CD4-positive, alpha-beta memory T cell (primary cell): ENCODE measurements around the gene ARHGEF37. TPM values are rescaled to one million over a fixed set of nuclear protein-coding genes. Genes with fewer than 3 reads are reported as not detected.

Experiments
- CTCF ChIA-PET: fragments of 350-600 bp; sonication (Branson Sonifier 250); formaldehyde crosslinking; loops from one replicate; lab custom pipeline; 2021; ENCODE audit warnings: inconsistent platforms; ENCODE audit not compliant: partially characterized antibody; lab: Charles Lee
- POLR2A ChIA-PET: fragments of 350-600 bp; sonication (Branson Sonifier 250); formaldehyde crosslinking; loops from one replicate; lab custom pipeline; 2021; ENCODE audit not compliant: partially characterized antibody; lab: Charles Lee
- DNase-seq, 5 donors: peaks; one replicate each; pipeline versions ENCODE4 v3.0.0 to v3.0.0-alpha.2; 2020 to 2022; ENCODE audit warnings: mixed read lengths in 1 of 5
- H3K27ac ChIP-seq: one replicate; pipeline ENCODE4 v1.7.0; 2013; ENCODE audit warnings: low read depth, low read length
- H3K27me3 ChIP-seq: 2 replicates; pipeline ENCODE4 v1.7.0; 2013; ENCODE audit warnings: mild to moderate bottlenecking, low read length, moderate library complexity; ENCODE audit not compliant: insufficient read depth
- H3K36me3 ChIP-seq: 2 replicates; pipeline ENCODE4 v1.7.0; 2013; ENCODE audit warnings: mild to moderate bottlenecking, low read length, moderate library complexity; ENCODE audit not compliant: insufficient read depth
- H3K4me1 ChIP-seq: 2 replicates; pipeline ENCODE4 v1.7.0; 2013; ENCODE audit warnings: mild to moderate bottlenecking, low read length, moderate library complexity; ENCODE audit not compliant: insufficient read depth
- H3K4me3 ChIP-seq, 2 donors: one replicate each; pipeline ENCODE4 v1.7.0; 2013; ENCODE audit warnings: low read length in 2 of 2, mild to moderate bottlenecking in 1 of 2
- H3K9me3 ChIP-seq, 2 donors: one replicate each; pipeline ENCODE4 v1.7.0; 2013; ENCODE audit warnings: low read length in 2 of 2, control low read depth in 1 of 2; ENCODE audit not compliant: control insufficient read depth in 1 of 2
- H3K27ac Mint-ChIP-seq, 7 donors: one replicate each; pipeline ENCODE4 v1.8.0; 2020 to 2021; ENCODE audit warnings: mixed read lengths in 7 of 7, mild to moderate bottlenecking in 6 of 7, inconsistent platforms in 3 of 7, moderate library complexity in 3 of 7
- H3K27me3 Mint-ChIP-seq, 2 donors: one replicate each; pipeline ENCODE4 v1.8.0; 2020 to 2021; ENCODE audit warnings: mixed read lengths in 2 of 2
- H3K36me3 Mint-ChIP-seq, 2 donors: one replicate each; pipeline ENCODE4 v1.8.0; 2020 to 2021; ENCODE audit warnings: mixed read lengths in 2 of 2, inconsistent platforms in 1 of 2, mild to moderate bottlenecking in 1 of 2
- H3K4me1 Mint-ChIP-seq, 4 donors: one replicate each; pipeline ENCODE4 v1.8.0; 2020 to 2021; ENCODE audit warnings: mixed read lengths in 4 of 4, mild to moderate bottlenecking in 1 of 4
- H3K4me3 Mint-ChIP-seq, 8 donors: one replicate each; pipeline ENCODE4 v1.8.0; 2020 to 2021; ENCODE audit warnings: mixed read lengths in 8 of 8, mild to moderate bottlenecking in 7 of 8, moderate library complexity in 6 of 8, inconsistent platforms in 3 of 8
- H3K9me3 Mint-ChIP-seq, 8 donors: one replicate each; pipeline ENCODE4 v1.8.0; 2020 to 2021; ENCODE audit warnings: mixed read lengths in 8 of 8, mild to moderate bottlenecking in 5 of 8, inconsistent platforms in 3 of 8, moderate library complexity in 1 of 8
- intact Hi-C: fragments of 100-400 bp; cut with micrococcal nuclease; formaldehyde crosslinking; loops from one replicate; pipeline ENCODE4 v1.15.1; 2023
- polyA plus RNA-seq, 2 donors: library from polyadenylated mRNA; unstranded; fragments of 300-500 nt; fragmentation: Illumina TruSeq; gene quantifications; one replicate each; pipeline ENCODE4 v1.2.3, GENCODE V29; 2021
- total RNA-seq, 2 experiments: library from RNA; stranded (reverse); gene quantifications; one replicate each; pipeline ENCODE4 v1.2.3, GENCODE V29; 2021

ARHGEF37 gene
- total and polyA plus RNA-seq, 4 experiments from 2014 or later, result 0.96 to 1.3 TPM; not detected in 2

DNA sequence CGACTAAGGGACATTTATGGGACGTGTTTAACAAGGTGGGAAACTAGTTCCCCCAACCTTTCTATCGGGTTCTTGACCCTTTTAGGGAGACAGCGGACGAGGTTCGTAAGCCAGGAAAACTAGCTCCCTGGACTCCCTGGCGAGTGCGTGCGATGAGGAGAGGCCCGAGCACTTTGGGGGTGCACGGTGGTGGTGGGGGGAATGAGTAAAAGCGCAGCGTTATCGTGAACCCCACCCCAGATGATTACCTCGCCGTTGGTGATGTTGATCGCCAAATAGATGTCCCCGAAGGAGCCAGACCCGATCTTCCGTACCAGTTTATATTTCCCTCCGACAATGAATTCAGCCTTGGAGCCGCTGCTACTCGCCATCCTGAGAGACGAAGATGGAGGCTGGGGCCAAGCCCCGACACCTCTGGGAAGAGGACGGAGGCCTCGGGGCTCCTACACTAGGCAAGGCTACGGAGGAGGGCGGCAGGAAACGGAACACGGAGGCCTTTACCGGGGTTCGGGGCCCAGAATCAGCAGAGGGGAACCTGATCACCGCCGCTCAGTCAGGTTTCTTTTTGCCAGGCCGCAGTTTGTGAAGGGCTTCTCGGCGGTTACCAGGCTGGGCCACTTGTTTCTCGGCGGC is 30.6 kb upstream of the ARHGEF37 start:
- Histone ChIP-seq H3K9me3 (no peaks in the 10 kb centered on the region), H3K27me3 (no peaks in the 10 kb centered on the region), H3K4me3 (peak overlapping the region; percentile 83 to 94), H3K27ac (peak overlapping the region; percentile 97), H3K36me3 (peaks cover 5% of the 10 kb centered on the region), H3K4me1 (peaks cover 42% of the 10 kb centered on the region)
- Mint-ChIP-seq H3K36me3 (peaks cover 30 to 53% of the 10 kb centered on the region in 2 donors), H3K4me1 (peaks cover 19 to 59% (median 31%) of the 10 kb centered on the region in 4 donors), H3K4me3 (peak overlapping the region; percentile 94 to 99 (median 98)), H3K27ac (peak overlapping the region; percentile 95 to 100 (median 98)), H3K9me3 (peaks cover 0 to 2% (median 0%) of the 10 kb centered on the region in 8 donors), H3K27me3 (no peaks in the 10 kb centered on the region)
- intact Hi-C loops, result loop anchor here (1.0 to 5.0 kb wide), 6 partner anchors 38 to 1167 kb away; partner anchors contain the start of genes FBXO38, HMGXB3 and TIGD6
- ChIA-PET POLR2A (interaction anchor here (0.6 to 4.0 kb wide), 27 partner anchors 7 to 1707 kb away, joined by 3 to 23 read pairs (median 4); partner anchors contain the start of genes ARHGEF37, GRPEL2, HMGXB3 and PCYOX1L), CTCF (interaction anchor here (0.7 to 3.7 kb wide), 11 partner anchors 11 to 206 kb away, joined by 3 to 51 read pairs (median 7); partner anchors contain the start of genes GRPEL2 and PCYOX1L)
- no peak for DNase-seq

DNA sequence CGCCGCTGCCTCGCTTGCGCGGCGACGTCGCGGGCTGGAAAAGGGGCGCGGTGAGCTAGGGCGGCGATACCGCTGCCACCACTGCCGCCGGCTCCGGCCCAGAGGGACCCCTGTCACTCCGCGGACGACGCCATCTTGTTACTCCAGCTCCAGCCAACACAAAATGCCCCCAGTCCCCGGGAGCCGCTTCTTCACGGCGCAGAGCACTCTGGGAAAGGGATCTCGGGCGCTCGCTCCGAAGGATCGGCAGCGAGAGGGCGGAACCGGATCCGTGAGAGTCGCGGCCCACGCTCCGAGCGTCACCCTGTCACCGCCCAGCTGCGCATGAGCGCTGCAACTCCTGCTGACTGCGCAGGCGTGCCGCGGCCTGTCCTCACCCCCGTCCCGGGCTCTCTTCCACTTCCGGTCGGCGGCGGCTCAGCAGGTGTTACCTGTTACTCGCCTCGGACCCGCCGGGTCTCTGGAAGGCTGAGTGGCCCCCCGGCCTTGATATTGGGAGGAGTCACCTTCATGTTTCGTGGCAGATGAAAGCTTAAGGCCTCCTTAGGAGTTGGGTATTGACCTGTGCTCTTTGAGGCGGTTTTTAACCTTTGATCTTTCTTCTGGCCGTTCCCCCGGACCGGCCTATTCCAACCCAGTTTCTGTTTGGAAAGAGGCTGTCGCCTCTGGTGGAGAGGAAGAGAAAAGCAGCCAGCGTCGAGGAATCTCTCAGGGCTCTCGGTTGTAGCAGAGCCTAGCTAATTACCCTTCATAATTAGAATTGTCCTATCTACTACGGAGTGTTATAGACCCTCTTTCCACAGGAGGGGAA is 29.9 kb upstream of the ARHGEF37 start, which contains the start of gene CSNK1A1:
Gene CSNK1A1, minus strand, starts transcription at position 213 of the 811 bp plus-strand sequence. CDS start 475 bp downstream, outside the sequence.
- Mint-ChIP-seq H3K4me1 (peaks cover 18 to 52% (median 27%) of the 10 kb centered on the region in 4 donors), H3K36me3 (peaks cover 25 to 47% of the 10 kb centered on the region in 2 donors), H3K27ac (peak within 1 kb of the TSS; percentile 95 to 100 (median 98)), H3K27me3 (no peaks in the 10 kb centered on the region), H3K4me3 (peak within 1 kb of the TSS; percentile 94 to 99 (median 98)), H3K9me3 (peaks cover 0 to 2% (median 0%) of the 10 kb centered on the region in 8 donors)
- Histone ChIP-seq H3K27me3 (no peaks in the 10 kb centered on the region), H3K4me3 (peak within 1 kb of the TSS; percentile 88 to 94), H3K27ac (peak within 1 kb of the TSS; percentile 97), H3K4me1 (peaks cover 37% of the 10 kb centered on the region), H3K36me3 (peaks cover 5% of the 10 kb centered on the region), H3K9me3 (no peaks in the 10 kb centered on the region)
- POLR2A ChIA-PET, result interaction anchor here (0.6 to 4.0 kb wide), 29 partner anchors 8 to 1169 kb away, joined by 3 to 23 read pairs (median 4); partner anchors contain the start of genes ARHGEF37, GRPEL2, HMGXB3 and PCYOX1L
- intact Hi-C loops, result loop anchor here (1.0 to 5.0 kb wide), 6 partner anchors 39 to 1168 kb away; partner anchors contain the start of genes FBXO38, HMGXB3 and TIGD6
- CTCF ChIA-PET, result interaction anchor here (0.6 to 3.7 kb wide), 16 partner anchors 11 to 1522 kb away, joined by 3 to 51 read pairs (median 6); partner anchors contain the start of genes GRPEL2 and PCYOX1L
- peak; percentile 98 to 99 (median 99) for DNase-seq

DNA sequence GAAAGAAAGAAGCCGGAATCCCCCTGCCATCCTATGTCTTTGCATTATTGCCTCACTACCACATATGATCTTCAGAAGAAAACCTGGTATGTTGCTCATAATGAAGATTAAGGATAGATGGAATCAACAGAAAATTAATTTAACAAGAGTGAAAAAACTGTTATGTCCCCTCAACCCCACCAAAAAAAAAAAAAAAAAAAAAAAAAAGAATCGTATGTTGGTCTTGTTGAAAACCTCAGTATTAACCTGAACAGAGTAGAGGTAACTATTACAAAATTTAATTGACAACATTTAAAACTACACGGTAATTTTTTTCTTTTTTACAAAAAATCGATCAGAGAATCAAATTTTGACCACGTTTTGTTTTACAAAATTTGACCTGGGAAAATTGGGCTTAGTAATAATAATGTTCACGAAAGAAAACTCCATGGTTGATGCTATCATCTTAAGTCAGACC is 29.2 kb upstream of the ARHGEF37 start:
- H3K36me3 ChIP-seq, result peaks cover under 1% of the 10 kb centered on the region
- intact Hi-C loops, result loop anchor here (5.0 kb wide), 2 partner anchors 40 to 310 kb away; no protein-coding TSS in a partner anchor
- H3K4me1 ChIP-seq, result peaks cover 31% of the 10 kb centered on the region
- H3K4me3 ChIP-seq, result peak overlapping the region; percentile 88 to 94
- H3K27ac ChIP-seq, result peak overlapping the region; percentile 97
- no peaks in the 10 kb centered on the region for H3K27me3 ChIP-seq
- ChIA-PET CTCF (interaction anchor here (0.6 to 3.7 kb wide), 15 partner anchors 10 to 1521 kb away, joined by 3 to 51 read pairs (median 7); partner anchors contain the start of genes GRPEL2 and PCYOX1L), POLR2A (interaction anchor here (0.6 to 4.0 kb wide), 24 partner anchors 9 to 1169 kb away, joined by 3 to 23 read pairs (median 4); partner anchors contain the start of genes ARHGEF37, GRPEL2, HMGXB3 and PCYOX1L)
- H3K27me3 Mint-ChIP-seq, result no peaks in the 10 kb centered on the region
- DNase-seq, result no peak
- H3K27ac Mint-ChIP-seq, result peak overlapping the region; percentile 95 to 100 (median 98)
- no peaks in the 10 kb centered on the region for H3K9me3 ChIP-seq
- peaks cover 0 to 2% (median 0%) of the 10 kb centered on the region in 8 donors for H3K9me3 Mint-ChIP-seq
- peaks cover 19 to 41% of the 10 kb centered on the region in 2 donors for H3K36me3 Mint-ChIP-seq
- H3K4me1 Mint-ChIP-seq, result peaks cover 14 to 45% (median 23%) of the 10 kb centered on the region in 4 donors
- peak overlapping the region; percentile 94 to 99 (median 98) for H3K4me3 Mint-ChIP-seq

DNA sequence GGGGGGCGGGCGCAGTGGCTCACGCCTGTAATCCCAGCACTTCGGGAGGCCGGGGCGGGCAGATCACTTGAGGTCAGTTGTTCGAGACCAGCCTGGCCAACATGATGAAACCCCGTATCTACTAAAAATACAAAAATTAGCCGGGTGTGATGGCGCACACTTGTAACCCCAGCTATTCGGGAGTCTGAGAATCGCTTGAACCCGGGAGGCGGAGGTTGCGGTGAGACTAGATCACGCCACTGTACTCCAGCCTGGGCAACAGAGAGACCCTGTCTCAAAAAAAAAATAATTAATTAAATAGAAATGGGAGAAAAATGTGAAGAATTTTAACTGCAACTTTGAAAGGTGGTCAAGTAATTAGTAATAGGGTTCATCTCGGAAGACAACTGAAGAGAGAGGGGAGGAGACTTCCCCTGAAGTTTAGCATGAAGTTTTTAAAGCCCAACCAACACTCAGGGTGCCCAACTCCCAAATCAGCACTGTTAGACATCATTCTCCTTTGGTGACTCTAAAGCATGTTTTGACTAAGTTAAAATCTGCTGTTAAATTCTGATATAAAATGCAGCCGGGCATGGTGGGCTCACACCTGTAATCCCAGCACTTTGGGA is 28.6 kb upstream of the ARHGEF37 start:
- peaks cover 25% of the 10 kb centered on the region for H3K4me1 ChIP-seq
- H3K4me1 Mint-ChIP-seq, result peaks cover 10 to 40% (median 17%) of the 10 kb centered on the region in 4 donors
- H3K4me3 Mint-ChIP-seq, result peak overlapping the region in 2 of 8 donors; percentile 10 to 33
- H3K27ac ChIP-seq, result no peak overlapping the region
- H3K9me3 Mint-ChIP-seq, result peaks cover 0 to 2% (median 0%) of the 10 kb centered on the region in 8 donors
- no peaks in the 10 kb centered on the region for H3K9me3 ChIP-seq
- peak overlapping the region in 2 of 7 donors; percentile 41 to 56 for H3K27ac Mint-ChIP-seq
- DNase-seq, result no peak
- no peaks in the 10 kb centered on the region for H3K27me3 ChIP-seq
- intact Hi-C loops, result loop anchor here (5.0 kb wide), 2 partner anchors 40 to 310 kb away; no protein-coding TSS in a partner anchor
- peaks cover 13 to 35% of the 10 kb centered on the region in 2 donors for H3K36me3 Mint-ChIP-seq
- no peaks in the 10 kb centered on the region for H3K27me3 Mint-ChIP-seq
- no peak overlapping the region for H3K4me3 ChIP-seq
- no peaks in the 10 kb centered on the region for H3K36me3 ChIP-seq
- ChIA-PET POLR2A (interaction anchor here (1.7 to 4.0 kb wide), 3 partner anchors 34 to 195 kb away, joined by 5 to 20 read pairs (median 6); partner anchors contain the start of gene PCYOX1L), CTCF (interaction anchor here (1.2 to 3.7 kb wide), 5 partner anchors 9 to 195 kb away, joined by 6 to 51 read pairs (median 8); partner anchors contain the start of gene PCYOX1L)

DNA sequence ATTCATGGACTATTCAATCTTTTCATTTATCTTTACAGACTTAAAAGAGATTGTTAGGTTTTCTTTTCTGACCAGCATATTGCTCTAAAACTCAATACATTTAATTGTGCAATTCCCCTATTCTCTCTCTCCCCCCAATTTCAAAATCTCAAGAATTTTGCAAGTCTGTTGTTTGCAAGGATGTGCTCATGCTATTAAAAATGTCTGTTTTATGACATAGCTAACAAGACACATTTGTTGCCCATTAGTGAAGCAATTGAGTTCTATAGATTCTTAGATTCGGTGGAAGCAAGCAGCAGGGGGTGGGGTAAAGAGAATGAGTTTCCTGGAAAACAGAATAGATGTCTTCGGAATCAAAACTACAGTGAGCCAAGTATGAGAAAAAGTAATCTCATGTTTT is 21.6 kb upstream of the ARHGEF37 start:
- Mint-ChIP-seq H3K4me3 (no peak overlapping the region), H3K9me3 (no peaks in the 10 kb centered on the region), H3K4me1 (peaks cover 8 to 16% (median 10%) of the 10 kb centered on the region in 4 donors), H3K36me3 (no peaks in the 10 kb centered on the region), H3K27ac (no peak overlapping the region), H3K27me3 (no peaks in the 10 kb centered on the region)
- intact Hi-C loops, result loop anchor here (10.0 kb wide), 1 partner anchor 415 kb away; the partner anchor contains the start of gene ABLIM3
- Histone ChIP-seq H3K4me1 (peaks cover 8% of the 10 kb centered on the region), H3K27me3 (no peaks in the 10 kb centered on the region), H3K9me3 (no peaks in the 10 kb centered on the region), H3K36me3 (no peaks in the 10 kb centered on the region), H3K4me3 (no peak overlapping the region), H3K27ac (no peak overlapping the region)
- POLR2A ChIA-PET, result no interaction called here
- no peak for DNase-seq
- CTCF ChIA-PET, result interaction anchor here (1.9 to 5.8 kb wide), 3 partner anchors 114 to 125 kb away, joined by 6 to 49 read pairs (median 34); no protein-coding TSS in a partner anchor

DNA sequence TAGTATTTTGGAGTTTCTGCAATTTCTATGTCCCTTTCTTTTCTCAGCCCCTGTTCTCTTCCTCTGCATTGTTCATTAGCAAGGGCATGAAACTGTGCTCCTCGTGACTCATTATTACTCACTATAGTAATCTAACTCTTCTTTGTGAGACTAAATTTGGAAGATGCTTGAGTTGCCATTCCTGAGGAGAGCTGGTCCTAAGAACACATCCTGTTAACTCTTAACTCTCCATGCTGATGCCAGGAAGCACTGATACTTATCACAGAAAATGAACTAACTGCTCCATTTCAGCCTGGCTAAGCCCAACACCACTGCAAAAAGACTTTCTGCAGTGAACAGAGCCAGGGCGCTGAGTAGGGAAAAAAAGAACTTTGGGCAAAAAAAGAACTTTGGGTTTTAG is 19.4 kb upstream of the ARHGEF37 start:
- H3K4me3 Mint-ChIP-seq, result peak overlapping the region in 2 of 8 donors; percentile 61 to 66
- no peaks in the 10 kb centered on the region for H3K27me3 ChIP-seq
- H3K9me3 ChIP-seq, result no peaks in the 10 kb centered on the region
- H3K36me3 ChIP-seq, result no peaks in the 10 kb centered on the region
- POLR2A ChIA-PET, result interaction anchor here (0.6 to 3.8 kb wide), 2 partner anchors 11 to 216 kb away, joined by 3 to 23 read pairs; partner anchors contain the start of genes CSNK1A1 and GRPEL2
- H3K4me1 ChIP-seq, result peaks cover 8% of the 10 kb centered on the region
- no peak overlapping the region for H3K4me3 ChIP-seq
- H3K27ac Mint-ChIP-seq, result no peak overlapping the region
- H3K4me1 Mint-ChIP-seq, result peaks cover 8 to 16% (median 11%) of the 10 kb centered on the region in 4 donors
- no peaks in the 10 kb centered on the region for H3K27me3 Mint-ChIP-seq
- H3K9me3 Mint-ChIP-seq, result no peaks in the 10 kb centered on the region
- no peaks in the 10 kb centered on the region for H3K36me3 Mint-ChIP-seq
- intact Hi-C loops, result loop anchor here (10.0 kb wide), 1 partner anchor 417 kb away; the partner anchor contains the start of gene ABLIM3
- CTCF ChIA-PET, result interaction anchor here (0.9 to 5.8 kb wide), 14 partner anchors 10 to 249 kb away, joined by 3 to 49 read pairs (median 6); partner anchors contain the start of gene CSNK1A1
- no peak for DNase-seq
- H3K27ac ChIP-seq, result no peak overlapping the region
